H1 (cell line): ENCODE measurements around the gene EFR3B. TPM values are rescaled to one million over a fixed set of nuclear protein-coding genes. Genes with fewer than 3 reads are reported as not detected.

Source experiments
- CTCF ChIA-PET: fragments of 300-600 bp; sonication (Branson Sonifier 250); formaldehyde crosslinking; loops from one replicate; lab custom pipeline; 2021; ENCODE audit not compliant: partially characterized antibody; lab: Charles Lee
- POLR2A ChIA-PET: fragments of 300-600 bp; sonication (Branson Sonifier 250); formaldehyde crosslinking; loops from one replicate; lab custom pipeline; 2021; ENCODE audit warnings: inconsistent platforms; ENCODE audit not compliant: partially characterized antibody; lab: Charles Lee
- DNase-seq, 2 experiments: peaks; one replicate each; pipeline versions ENCODE4 v3.0.0 to v3.0.0-alpha.2; 2010 to 2022; ENCODE audit warnings: low spot score in 2 of 2, low read depth in 1 of 2, mixed read lengths in 1 of 2
- FAIRE-seq: peaks from 2 replicates; lab custom pipeline; 2011; peaks lifted over from hg19 to GRCh38; lab: Jason Lieb, UNC
- H2AFZ ChIP-seq: 2 replicates; pipeline ENCODE4 v1.8.1; 2012; ENCODE audit warnings: low read length, inconsistent platforms
- H2AK5ac ChIP-seq: 2 replicates; pipeline ENCODE4 v1.6.1; 2013; ENCODE audit warnings: low read depth, low read length
- H2BK120ac ChIP-seq: replicated peaks from 2 replicates; pipeline ENCODE3; 2013; ENCODE audit warnings: low read depth, low read length, inconsistent platforms
- H2BK12ac ChIP-seq: 2 replicates; pipeline ENCODE4 v1.6.1; 2013; ENCODE audit warnings: low read depth, low read length
- H2BK15ac ChIP-seq: 2 replicates; pipeline ENCODE4 v1.6.1; 2013; ENCODE audit warnings: low read length
- H2BK20ac ChIP-seq: 2 replicates; pipeline ENCODE4 v1.6.1; 2013; ENCODE audit warnings: low read length
- H2BK5ac ChIP-seq: 2 replicates; pipeline ENCODE4 v1.6.1; 2013; ENCODE audit warnings: low read depth, low read length
- H3K14ac ChIP-seq: 2 replicates; pipeline ENCODE4 v1.6.1; 2013; ENCODE audit warnings: inconsistent platforms; ENCODE audit not compliant: insufficient read length
- H3K18ac ChIP-seq: 2 replicates; pipeline ENCODE4 v1.6.1; 2013; ENCODE audit warnings: low read length; ENCODE audit errors: extremely low read depth
- H3K23ac ChIP-seq: 2 replicates; pipeline ENCODE4 v1.6.1; 2013; ENCODE audit warnings: inconsistent platforms; ENCODE audit not compliant: insufficient read length
- H3K23me2 ChIP-seq: 2 replicates; pipeline ENCODE4 v1.6.1; 2013; ENCODE audit warnings: low read depth, low read length
- H3K27ac ChIP-seq: 2 replicates; pipeline ENCODE4 v1.6.1; 2011; ENCODE audit warnings: low read depth, low read length, inconsistent platforms
- H3K27me3 ChIP-seq, 4 experiments: replicated peaks in 1 of 4; 1 replicate in 1 of 4; 2 replicates in 3 of 4; pipeline versions ENCODE4 v1.6.1 to v1.8.1; 2011 to 2013; ENCODE audit warnings: low read length in 3 of 4, mild to moderate bottlenecking in 3 of 4, inconsistent platforms in 2 of 4, mixed read lengths in 2 of 4, moderate library complexity in 1 of 4; ENCODE audit not compliant: control insufficient read depth in 3 of 4, insufficient read depth in 3 of 4; ENCODE audit errors: extremely low read depth in 1 of 4
- H3K36me3 ChIP-seq, 4 experiments: 2 replicates each; pipeline versions ENCODE4 v1.6.1 to v1.8.1; 2011 to 2013; ENCODE audit warnings: mild to moderate bottlenecking in 4 of 4, low read length in 3 of 4, moderate library complexity in 2 of 4, control low read depth in 1 of 4, inconsistent platforms in 1 of 4; ENCODE audit not compliant: insufficient read depth in 4 of 4, control insufficient read depth in 2 of 4
- H3K4ac ChIP-seq: replicated peaks from 2 replicates; pipeline ENCODE3; 2013; ENCODE audit warnings: low read length, low read depth, mixed read lengths, inconsistent platforms; ENCODE audit not compliant: insufficient read length
- H3K4me1 ChIP-seq, 4 experiments: replicated peaks in 1 of 4; 1 replicate in 1 of 4; 2 replicates in 3 of 4; pipeline versions ENCODE4 v1.6.1 to v1.8.1; 2011 to 2013; ENCODE audit warnings: low read length in 3 of 4, inconsistent platforms in 2 of 4, mixed read lengths in 1 of 4; ENCODE audit not compliant: insufficient read depth in 4 of 4, control insufficient read depth in 3 of 4
- H3K4me2 ChIP-seq, 2 experiments: 2 replicates each; pipeline versions ENCODE4 v1.6.1 to v1.8.1; 2011 to 2013; ENCODE audit warnings: low read depth in 2 of 2, low read length in 2 of 2, control low read depth in 1 of 2, inconsistent platforms in 1 of 2, mild to moderate bottlenecking in 1 of 2; ENCODE audit not compliant: insufficient read depth in 1 of 2
- H3K4me3 ChIP-seq, 4 experiments: fragments of 200-600, 300-600 bp in 1 of 4; sonication (generic), shearing (Covaris generic), sonication (Bioruptor Twin) in 1 of 4; 2 replicates each; pipeline versions ENCODE4 v1.5.1 to v1.8.1; 2011 to 2016; ENCODE audit warnings: low read length in 4 of 4, low read depth in 3 of 4, control low read depth in 2 of 4, inconsistent platforms in 2 of 4, mild to moderate bottlenecking in 2 of 4, mixed read lengths in 1 of 4, moderate library complexity in 1 of 4; ENCODE audit not compliant: insufficient read depth in 2 of 4; ENCODE audit errors: extremely low read depth in 1 of 4
- H3K56ac ChIP-seq: replicated peaks from 2 replicates; pipeline ENCODE3; 2013; ENCODE audit warnings: low read depth, mild to moderate bottlenecking, mixed read lengths, low read length, inconsistent platforms; ENCODE audit not compliant: insufficient read length
- H3K79me1 ChIP-seq: 2 replicates; pipeline ENCODE4 v1.6.1; 2013; ENCODE audit warnings: low read depth, low read length, control low read depth
- H3K79me2 ChIP-seq, 2 experiments: 2 replicates each; pipeline versions ENCODE4 v1.6.1 to v1.8.1; 2012 to 2013; ENCODE audit warnings: low read length in 2 of 2, mild to moderate bottlenecking in 2 of 2, inconsistent platforms in 1 of 2; ENCODE audit not compliant: insufficient read depth in 2 of 2, control insufficient read depth in 1 of 2
- H3K9ac ChIP-seq, 4 experiments: replicated peaks in 1 of 4; 1 replicate in 1 of 4; 2 replicates in 3 of 4; pipeline versions ENCODE4 v1.6.1 to v1.8.1; 2011 to 2013; ENCODE audit warnings: low read depth in 3 of 4, low read length in 3 of 4, control low read depth in 2 of 4, mild to moderate bottlenecking in 2 of 4, moderate library complexity in 2 of 4, inconsistent platforms in 1 of 4; ENCODE audit errors: extremely low read depth in 1 of 4
- H3K9me3 ChIP-seq, 2 experiments: 2 replicates each; pipeline versions ENCODE4 v1.6.1 to v1.8.1; 2012 to 2013; ENCODE audit warnings: mild to moderate bottlenecking in 2 of 2, moderate library complexity in 2 of 2, control low read depth in 1 of 2, inconsistent platforms in 1 of 2, low read depth in 1 of 2, low read length in 1 of 2, mixed read lengths in 1 of 2; ENCODE audit not compliant: insufficient read depth in 2 of 2
- H4K20me1 ChIP-seq, 2 experiments: replicated peaks in 1 of 2; 2 replicates each; pipeline versions ENCODE3 to v1.8.1; 2011 to 2013; ENCODE audit warnings: inconsistent platforms in 2 of 2, low read length in 2 of 2, mild to moderate bottlenecking in 1 of 2; ENCODE audit not compliant: insufficient read depth in 2 of 2, control insufficient read depth in 1 of 2
- H4K5ac ChIP-seq: 2 replicates; pipeline ENCODE4 v1.6.1; 2013; ENCODE audit warnings: low read length, low read depth, mixed read lengths, inconsistent platforms; ENCODE audit not compliant: insufficient read length
- H4K8ac ChIP-seq: 2 replicates; pipeline ENCODE4 v1.8.0; 2013; ENCODE audit warnings: mild to moderate bottlenecking, moderate library complexity, low read length, inconsistent platforms; ENCODE audit not compliant: insufficient read depth; ENCODE audit errors: extremely low read depth
- H4K91ac ChIP-seq: replicated peaks from 2 replicates; pipeline ENCODE3; 2013; ENCODE audit warnings: low read length, mixed read lengths, inconsistent platforms; ENCODE audit not compliant: insufficient read length
- NANOG ChIP-seq: IDR thresholded peaks from 2 replicates; pipeline ENCODE4 v1.6.1; 2011; ENCODE audit warnings: low read length, low read depth, mild to moderate bottlenecking, inconsistent platforms; ENCODE audit not compliant: insufficient read depth, poor library complexity, severe bottlenecking
- RFX5 ChIP-seq: IDR thresholded peaks from 2 replicates; pipeline ENCODE4 v1.6.1; 2011; ENCODE audit warnings: low read depth, low read length, improper control_type of control experiment, borderline replicate concordance
- YY1 ChIP-seq: IDR thresholded peaks from 2 replicates; pipeline ENCODE4 v1.6.1; 2011; ENCODE audit warnings: low read depth, mild to moderate bottlenecking, low read length
- WGBS, 2 experiments: shearing (Covaris generic) in 1 of 2; methylation state at CpG; one replicate each; pipeline versions ENCODE4 v1.1.6 to v1.1.7; 2013 to 2015; ENCODE audit warnings: low lambda C conversion rate in 2 of 2, mixed read lengths in 2 of 2, inconsistent platforms in 1 of 2, low coverage in 1 of 2, missing lambda C conversion rate in 1 of 2; ENCODE audit not compliant: insufficient replicate concordance in 2 of 2, insufficient coverage in 1 of 2, insufficient read length in 1 of 2; ENCODE audit errors: extremely low coverage in 1 of 2, missing lambda C conversion rate in 1 of 2; 5-methylcytosine and 5-hydroxymethylcytosine counted together
- polyA plus RNA-seq, 7 experiments: library from polyadenylated mRNA; depleted of rRNA in 3 of 7; stranded (reverse) in 5 of 7; unstranded in 2 of 7; fragments of >200 nt in 5 of 7; fragments of 200-250 nt in 2 of 7; gene quantifications; 1 replicate in 5 of 7; 2 replicates in 1 of 7; 4 replicates in 1 of 7; pipeline versions ENCODE4 v1.2.1 to v1.2.3, GENCODE V29; 2011 to 2013; ENCODE audit warnings: missing spikeins in 2 of 7, mixed read lengths in 2 of 7
- total RNA-seq: library from RNA; stranded (reverse); fragmentation: NEBNext Ultra II Directional; extraction: Animal tissue kit (Norgen Biotek cat#: 25700); gene quantifications from 2 replicates; pipeline ENCODE4 v1.2.1, GENCODE V29; 2021
- TF ChIP-seq, protein P1 (sequence below): IDR thresholded peaks from 2 replicates; pipeline ENCODE4 v1.6.1; 2011; ENCODE audit warnings: low read length, improper control_type of control experiment

Gene EFR3B
- total and polyA plus RNA-seq, 2 of the 8 experiments (the other 6 are each of a cell fraction or from before 2014, with no cell fraction given), result 3.4 to 9.6 TPM

DNA sequence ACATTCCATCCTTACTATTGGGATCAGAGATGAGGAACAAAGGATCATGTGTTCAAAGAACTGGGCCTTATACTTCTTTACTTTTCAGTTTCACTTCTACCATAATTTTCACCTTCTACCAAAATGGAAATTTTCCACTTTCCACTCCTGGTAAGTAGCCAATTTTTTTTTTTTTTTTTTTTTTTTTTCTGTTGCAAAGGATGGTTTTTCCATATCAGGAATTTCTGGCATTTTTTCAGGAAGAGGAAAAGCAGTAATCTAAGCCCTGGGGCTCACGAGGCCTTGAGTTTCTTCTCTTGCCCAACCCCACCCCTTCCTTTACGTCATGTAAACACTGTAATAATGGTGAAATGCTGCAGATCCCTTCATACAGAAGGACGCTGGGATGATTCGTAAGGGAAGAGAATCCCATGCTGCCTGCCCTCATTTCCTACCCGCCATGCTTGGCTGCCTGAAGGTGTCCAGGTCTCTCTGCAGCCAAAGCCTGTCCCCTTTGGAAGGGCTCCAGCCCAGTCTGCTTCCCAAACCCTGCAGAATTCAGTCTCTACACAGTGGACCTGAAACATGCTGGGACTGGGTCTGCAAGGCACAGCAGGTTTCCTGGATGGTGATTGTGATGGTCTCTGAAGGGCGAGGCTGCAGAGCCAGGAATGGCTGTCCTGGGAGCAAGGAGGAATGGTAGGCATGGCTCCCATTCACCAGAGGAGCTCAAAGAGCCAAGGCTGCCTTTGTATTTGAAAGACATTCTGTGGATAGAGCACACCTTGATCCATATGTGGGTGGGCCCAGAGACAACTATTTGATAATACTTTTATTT lies 57.0 kb downstream of the EFR3B start:
- POLR2A ChIA-PET, result no interaction called here
- Histone ChIP-seq H3K14ac (peak overlapping the region; percentile 5), H3K9ac (no peak overlapping the region; a peak in 1 of 7 replicates), H2AK5ac (no peak overlapping the region), H3K36me3 (peaks cover 0 to 3% (median 0%) of the 10 kb centered on the region in 4 experiments; a peak in 1 of 8 replicates), H3K27me3 (no peaks in the 10 kb centered on the region), H3K9me3 (no peaks in the 10 kb centered on the region), H4K20me1 (no peaks in the 10 kb centered on the region), H3K18ac (peak overlapping the region; percentile 26; the same call in 1 of the 2 replicates), H3K4ac (no peak overlapping the region), H3K56ac (no peak overlapping the region), H2BK12ac (peak overlapping the region; percentile 20; the same call in 1 of the 2 replicates), H3K23ac (no peak overlapping the region), H4K8ac (peak overlapping the region; percentile 83), H4K91ac (peak overlapping the region; percentile 79), H3K27ac (no peak overlapping the region), H3K79me2 (no peaks in the 10 kb centered on the region), H3K23me2 (no peaks in the 10 kb centered on the region), H2BK5ac (peak overlapping the region; percentile 20; the same call in 1 of the 2 replicates), H2BK20ac (peak overlapping the region; percentile 66; the same call in 1 of the 2 replicates), H3K4me2 (peak overlapping the region in 1 of 2 experiments; percentile 30; a peak in 2 of 4 replicates), H3K4me3 (no peak overlapping the region), H2BK120ac (peak overlapping the region; percentile 10), H4K5ac (no peak overlapping the region), H3K4me1 (peaks cover 2 to 7% (median 5%) of the 10 kb centered on the region in 4 experiments), H2AFZ (no peak overlapping the region), H3K79me1 (no peaks in the 10 kb centered on the region), H2BK15ac (peak overlapping the region; percentile 88; the same call in 1 of the 2 replicates)
- DNase-seq (no peak), FAIRE-seq (no peak)
- CTCF ChIA-PET, result interaction anchor here (0.8 to 2.8 kb wide), 3 partner anchors 8 to 16 kb away, joined by 4 to 7 read pairs (median 5); no protein-coding TSS in a partner anchor
- TF ChIP-seq, protein P1, sequence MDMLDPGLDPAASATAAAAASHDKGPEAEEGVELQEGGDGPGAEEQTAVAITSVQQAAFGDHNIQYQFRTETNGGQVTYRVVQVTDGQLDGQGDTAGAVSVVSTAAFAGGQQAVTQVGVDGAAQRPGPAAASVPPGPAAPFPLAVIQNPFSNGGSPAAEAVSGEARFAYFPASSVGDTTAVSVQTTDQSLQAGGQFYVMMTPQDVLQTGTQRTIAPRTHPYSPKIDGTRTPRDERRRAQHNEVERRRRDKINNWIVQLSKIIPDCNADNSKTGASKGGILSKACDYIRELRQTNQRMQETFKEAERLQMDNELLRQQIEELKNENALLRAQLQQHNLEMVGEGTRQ, result no peak
- no peak for TF ChIP-seq NANOG
- TF ChIP-seq YY1, result 0 out of 2 replicates have a peak, but pooled peaks have one; percentile 21
- TF ChIP-seq RFX5, result no peak
- WGBS, 2 experiments, result 85% methylated on average over 6 of the region's 6 CpGs; no CpG with 5 or more reads in 1 of the 2 experiments
